Activated naive CD4-positive, alpha-beta T cell treated with anti-CD3 and anti-CD28 coated beads for 36 hours (primary cell): Measurements from ENCODE around the gene SERPINB11. TPM values are rescaled to one million over a fixed set of nuclear protein-coding genes. Genes with fewer than 3 reads are reported as not detected.
"Not testable (repeated sequence)": the region's sequence is repeated elsewhere in the genome, so short reads cannot be mapped to it uniquely, and the experiment has no call there.

Experiments
- CTCF ChIA-PET: fragments of 350-600 bp; sonication (Branson Sonifier 250); formaldehyde crosslinking; loops from one replicate; lab custom pipeline; 2021; ENCODE audit warnings: antibody characterized with exemption; lab: Charles Lee
- DNase-seq: peaks from one replicate; pipeline ENCODE4 v3.0.0-alpha.2; 2020
- H3K27ac Mint-ChIP-seq: one replicate; pipeline ENCODE4 v1.8.0; 2021; ENCODE audit warnings: mild to moderate bottlenecking, mixed read lengths
- H3K27me3 Mint-ChIP-seq: one replicate; pipeline ENCODE4 v1.8.0; 2021; ENCODE audit warnings: low read depth, mixed read lengths
- H3K36me3 Mint-ChIP-seq: one replicate; pipeline ENCODE4 v1.8.0; 2021; ENCODE audit warnings: low read depth, mixed read lengths
- H3K4me1 Mint-ChIP-seq: one replicate; pipeline ENCODE4 v1.8.0; 2021; ENCODE audit warnings: low read depth, mixed read lengths
- H3K4me3 Mint-ChIP-seq: one replicate; pipeline ENCODE4 v1.8.0; 2021; ENCODE audit warnings: mild to moderate bottlenecking, moderate library complexity, mixed read lengths
- H3K9me3 Mint-ChIP-seq: one replicate; pipeline ENCODE4 v1.8.0; 2021; ENCODE audit warnings: mixed read lengths
- intact Hi-C: fragments of 100-400 bp; cut with micrococcal nuclease; formaldehyde crosslinking; loops from one replicate; pipeline ENCODE4 v1.15.1; 2023
- total RNA-seq, 2 experiments: library from RNA; stranded (reverse); gene quantifications; one replicate each; pipeline ENCODE4 v1.2.3, GENCODE V29; 2021

Gene SERPINB11
- total RNA-seq: not detected

GRCh38 chr18:63702660-63703059 lies at the start of gene SERPINB11:
Gene SERPINB11 (plus strand): TSS chr18:63702960. CDS start chr18:63710194, 7,234 bp downstream.
- no peak for DNase-seq
- Mint-ChIP-seq H3K27me3 (no peaks in the 10 kb centered on the region), H3K27ac (no peak within 1 kb of the TSS), H3K9me3 (no peaks in the 10 kb centered on the region), H3K4me3 (no peak within 1 kb of the TSS), H3K36me3 (no peaks in the 10 kb centered on the region), H3K4me1 (no peaks in the 10 kb centered on the region)
- intact Hi-C loops: no loop called here
- CTCF ChIA-PET: no interaction called here

- H3K36me3 Mint-ChIP-seq, H3K27me3 Mint-ChIP-seq, DNase-seq, intact Hi-C loops, H3K27ac Mint-ChIP-seq, H3K4me3 Mint-ChIP-seq, CTCF ChIA-PET, H3K9me3 Mint-ChIP-seq, H3K4me1 Mint-ChIP-seq: not testable (repeated sequence)
Measured at GRCh38 chr18:63658920-63659319, 43.8 kb upstream of the SERPINB11 start.

GRCh38 chr18:63661750-63662149 lies 41.0 kb upstream of the SERPINB11 start, which contains the start of gene SERPINB3:
Gene SERPINB3 (minus strand): TSS chr18:63661893. CDS start chr18:63661216, 677 bp downstream.
- H3K9me3 Mint-ChIP-seq, H3K4me1 Mint-ChIP-seq, CTCF ChIA-PET, H3K27ac Mint-ChIP-seq, H3K27me3 Mint-ChIP-seq, H3K4me3 Mint-ChIP-seq, H3K36me3 Mint-ChIP-seq, intact Hi-C loops, DNase-seq: not testable (repeated sequence)

- intact Hi-C loops: no loop called here
- CTCF ChIA-PET: interaction anchor here (0.6 kb wide), 1 partner anchor 194 kb away, joined by 3 read pairs; no protein-coding TSS in a partner anchor
- no peak overlapping the region for H3K4me3 Mint-ChIP-seq
Measured at GRCh38 chr18:63664571-63664970, 38.2 kb upstream of the SERPINB11 start.

GRCh38 chr18:63676526-63677323 lies 26.0 kb upstream of the SERPINB11 start:
- Mint-ChIP-seq H3K36me3 (no peaks in the 10 kb centered on the region), H3K27me3 (peaks cover 2% of the 10 kb centered on the region), H3K4me3 (no peak overlapping the region), H3K4me1 (no peaks in the 10 kb centered on the region), H3K9me3 (no peaks in the 10 kb centered on the region), H3K27ac (no peak overlapping the region)
- CTCF ChIA-PET: no interaction called here
- peak; percentile 4 for DNase-seq
- intact Hi-C loops: loop anchor here (5.0 kb wide), 1 partner anchor 159 kb away; no protein-coding TSS in a partner anchor

More at GRCh38 chr18:63664571-63664970, 38.2 kb upstream of the SERPINB11 start:
- Mint-ChIP-seq H3K36me3 (no peaks in the 10 kb centered on the region), H3K4me1 (no peaks in the 10 kb centered on the region), H3K9me3 (peaks cover 3% of the 10 kb centered on the region), H3K27ac (no peak overlapping the region), H3K27me3 (no peaks in the 10 kb centered on the region)
- DNase-seq: no peak

- DNase-seq: no peak
- Mint-ChIP-seq H3K4me1 (no peaks in the 10 kb centered on the region), H3K36me3 (no peaks in the 10 kb centered on the region), H3K27me3 (peaks cover 2% of the 10 kb centered on the region), H3K9me3 (no peaks in the 10 kb centered on the region), H3K4me3 (no peak overlapping the region), H3K27ac (no peak overlapping the region)
- CTCF ChIA-PET: no interaction called here
- intact Hi-C loops: loop anchor here (5.0 kb wide), 1 partner anchor 160 kb away; no protein-coding TSS in a partner anchor
Measured at GRCh38 chr18:63677500-63678225, 25.1 kb upstream of the SERPINB11 start.

- Mint-ChIP-seq H3K4me1 (no peaks in the 10 kb centered on the region), H3K27ac (no peak overlapping the region), H3K4me3 (no peak overlapping the region), H3K9me3 (no peaks in the 10 kb centered on the region), H3K36me3 (no peaks in the 10 kb centered on the region), H3K27me3 (peaks cover 4% of the 10 kb centered on the region)
- CTCF ChIA-PET: no interaction called here
- intact Hi-C loops: loop anchor here (5.0 kb wide), 1 partner anchor 163 kb away; no protein-coding TSS in a partner anchor
- no peak for DNase-seq
Measured at GRCh38 chr18:63679820-63680606, 22.7 kb upstream of the SERPINB11 start.

GRCh38 chr18:63681449-63682340 lies 21.1 kb upstream of the SERPINB11 start:
- H3K27me3 Mint-ChIP-seq: peaks cover 5% of the 10 kb centered on the region
- no peaks in the 10 kb centered on the region for H3K4me1 Mint-ChIP-seq
- no peak for DNase-seq
- H3K9me3 Mint-ChIP-seq: no peaks in the 10 kb centered on the region
- CTCF ChIA-PET: no interaction called here
- no peak overlapping the region for H3K27ac Mint-ChIP-seq
- no peak overlapping the region for H3K4me3 Mint-ChIP-seq
- intact Hi-C loops: no loop called here
- no peaks in the 10 kb centered on the region for H3K36me3 Mint-ChIP-seq

GRCh38 chr18:63683152-63683551 lies 19.6 kb upstream of the SERPINB11 start:
- Mint-ChIP-seq H3K9me3 (no peaks in the 10 kb centered on the region), H3K27ac (no peak overlapping the region)

GRCh38 chr18:63683890-63684289 lies 18.9 kb upstream of the SERPINB11 start:
- intact Hi-C loops: no loop called here
- Mint-ChIP-seq H3K27ac (no peak overlapping the region), H3K4me3 (no peak overlapping the region), H3K4me1 (no peaks in the 10 kb centered on the region), H3K36me3 (no peaks in the 10 kb centered on the region), H3K27me3 (peaks cover 5% of the 10 kb centered on the region), H3K9me3 (no peaks in the 10 kb centered on the region)
- CTCF ChIA-PET: no interaction called here
- DNase-seq: no peak

More at GRCh38 chr18:63683152-63683551, 19.6 kb upstream of the SERPINB11 start:
- Mint-ChIP-seq H3K4me1 (no peaks in the 10 kb centered on the region), H3K36me3 (no peaks in the 10 kb centered on the region), H3K4me3 (no peak overlapping the region), H3K27me3 (peaks cover 5% of the 10 kb centered on the region)
- no peak for DNase-seq
- intact Hi-C loops: no loop called here
- CTCF ChIA-PET: no interaction called here

- intact Hi-C loops: no loop called here
- no peak for DNase-seq
- CTCF ChIA-PET: no interaction called here
- H3K27ac Mint-ChIP-seq: no peak overlapping the region
- H3K4me3 Mint-ChIP-seq: no peak overlapping the region
- peaks cover 4% of the 10 kb centered on the region for H3K9me3 Mint-ChIP-seq
- H3K27me3 Mint-ChIP-seq: peaks cover 5% of the 10 kb centered on the region
- no peaks in the 10 kb centered on the region for H3K36me3 Mint-ChIP-seq
- H3K4me1 Mint-ChIP-seq: no peaks in the 10 kb centered on the region
Measured at GRCh38 chr18:63684718-63685117, 18.0 kb upstream of the SERPINB11 start.
